Measurements from ENCODE around the gene CALN1. TPM values are rescaled to one million over a fixed set of nuclear protein-coding genes. Genes with fewer than 3 reads are reported as not detected.

Gene CALN1
- total RNA-seq, 2 donors from 2014 or later, result 1.1 to 1.2 TPM

DNA sequence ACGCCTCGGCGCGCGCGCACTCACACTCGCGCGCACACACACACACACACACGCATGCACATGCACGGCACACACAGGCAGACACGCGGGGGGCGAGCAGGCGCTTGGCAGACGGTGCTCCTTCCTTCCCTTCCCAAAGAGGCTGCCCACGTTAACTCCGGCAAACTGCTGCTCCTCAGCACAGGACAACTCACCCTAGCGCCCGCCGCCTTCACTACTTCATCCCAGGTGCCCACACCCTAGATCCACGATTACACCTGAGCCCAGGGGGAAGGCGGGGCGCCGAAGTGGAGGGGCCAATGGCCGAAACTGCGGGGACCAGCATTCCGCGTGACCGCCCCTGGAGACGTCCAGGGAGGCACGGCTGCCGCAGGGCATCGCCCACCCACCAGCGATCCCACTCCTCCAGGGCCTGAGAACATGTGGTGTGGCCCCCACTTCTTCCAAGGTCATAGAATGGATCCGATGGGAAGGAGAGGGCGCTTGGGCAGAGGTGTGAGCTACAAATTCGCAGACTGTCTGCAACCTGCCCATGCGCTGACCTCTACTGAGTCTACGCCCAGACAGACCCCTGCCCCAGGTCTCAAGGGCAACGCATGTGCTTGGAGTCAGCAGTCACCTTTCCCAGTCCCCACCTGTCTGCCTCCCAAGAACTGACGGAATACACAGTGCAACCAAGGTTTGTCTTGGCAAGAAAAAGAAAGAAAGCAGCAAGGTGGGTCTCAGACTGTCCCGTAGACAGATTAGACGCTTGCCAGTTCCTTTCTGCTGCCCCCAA lies 74.6 kb downstream of the CALN1 start:
- Histone ChIP-seq H3K9me3 (no peaks in the 10 kb centered on the region), H3K36me3 (no peaks in the 10 kb centered on the region), H3K4me1 (replicated peaks) (no peaks in the 10 kb centered on the region), H3K27me3 (replicated peaks; ENCODE audit: insufficient read depth) (peaks cover 16% of the 10 kb centered on the region), H3K27ac (no peak overlapping the region), H3K4me3 (peak overlapping the region; percentile 18 to 19)
- intact Hi-C loops (cut with DNase I), result no loop called here
- no peak for DNase-seq (ENCODE audit: low spot score)
- 6% methylated on average over 34 of the region's 44 CpGs for WGBS
- no peak for TF ChIP-seq POLR2A (IDR thresholded peaks at IDR 0.05)

- 3% methylated on average over 35 of the region's 89 CpGs for WGBS
Observed at GRCh38 chr7:72336632-72337389, 75.3 kb downstream of the CALN1 start.

GRCh38 chr7:72336382-72336631 lies 75.8 kb downstream of the CALN1 start:
- WGBS, result 0% methylated on average over 9 of the region's 21 CpGs
- TF ChIP-seq, protein P1, sequence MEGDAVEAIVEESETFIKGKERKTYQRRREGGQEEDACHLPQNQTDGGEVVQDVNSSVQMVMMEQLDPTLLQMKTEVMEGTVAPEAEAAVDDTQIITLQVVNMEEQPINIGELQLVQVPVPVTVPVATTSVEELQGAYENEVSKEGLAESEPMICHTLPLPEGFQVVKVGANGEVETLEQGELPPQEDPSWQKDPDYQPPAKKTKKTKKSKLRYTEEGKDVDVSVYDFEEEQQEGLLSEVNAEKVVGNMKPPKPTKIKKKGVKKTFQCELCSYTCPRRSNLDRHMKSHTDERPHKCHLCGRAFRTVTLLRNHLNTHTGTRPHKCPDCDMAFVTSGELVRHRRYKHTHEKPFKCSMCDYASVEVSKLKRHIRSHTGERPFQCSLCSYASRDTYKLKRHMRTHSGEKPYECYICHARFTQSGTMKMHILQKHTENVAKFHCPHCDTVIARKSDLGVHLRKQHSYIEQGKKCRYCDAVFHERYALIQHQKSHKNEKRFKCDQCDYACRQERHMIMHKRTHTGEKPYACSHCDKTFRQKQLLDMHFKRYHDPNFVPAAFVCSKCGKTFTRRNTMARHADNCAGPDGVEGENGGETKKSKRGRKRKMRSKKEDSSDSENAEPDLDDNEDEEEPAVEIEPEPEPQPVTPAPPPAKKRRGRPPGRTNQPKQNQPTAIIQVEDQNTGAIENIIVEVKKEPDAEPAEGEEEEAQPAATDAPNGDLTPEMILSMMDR (IDR thresholded peaks at IDR 0.05), result no peak
- no peak for DNase-seq (ENCODE audit: low spot score)
- Histone ChIP-seq H3K27me3 (replicated peaks; ENCODE audit: insufficient read depth) (peaks cover 16% of the 10 kb centered on the region), H3K36me3 (no peaks in the 10 kb centered on the region), H3K27ac (no peak overlapping the region), H3K9me3 (no peaks in the 10 kb centered on the region), H3K4me1 (replicated peaks) (no peaks in the 10 kb centered on the region), H3K4me3 (peak overlapping the region; percentile 18 to 19)
- intact Hi-C loops (cut with DNase I), result no loop called here

More at GRCh38 chr7:72336632-72337389, 75.3 kb downstream of the CALN1 start:
- no peaks in the 10 kb centered on the region for H3K4me1 ChIP-seq (replicated peaks)
- intact Hi-C loops (cut with DNase I), result no loop called here
- no peak for DNase-seq (ENCODE audit: low spot score)
- no peak overlapping the region for H3K27ac ChIP-seq
- H3K4me3 ChIP-seq, result peak overlapping the region; percentile 18 to 19
- no peak for TF ChIP-seq POLR2AphosphoS5 (IDR thresholded peaks at IDR 0.05)
- TF ChIP-seq POLR2A (IDR thresholded peaks at IDR 0.05), result no peak
- TF ChIP-seq, protein P1 (IDR thresholded peaks at IDR 0.05), result no peak
- peaks cover 16% of the 10 kb centered on the region for H3K27me3 ChIP-seq (replicated peaks; ENCODE audit: insufficient read depth)
- H3K36me3 ChIP-seq, result no peaks in the 10 kb centered on the region
- no peaks in the 10 kb centered on the region for H3K9me3 ChIP-seq

GRCh38 chr7:72335561-72336381 lies 76.4 kb downstream of the CALN1 start:
- peak overlapping the region; percentile 18 to 19 for H3K4me3 ChIP-seq

DNA sequence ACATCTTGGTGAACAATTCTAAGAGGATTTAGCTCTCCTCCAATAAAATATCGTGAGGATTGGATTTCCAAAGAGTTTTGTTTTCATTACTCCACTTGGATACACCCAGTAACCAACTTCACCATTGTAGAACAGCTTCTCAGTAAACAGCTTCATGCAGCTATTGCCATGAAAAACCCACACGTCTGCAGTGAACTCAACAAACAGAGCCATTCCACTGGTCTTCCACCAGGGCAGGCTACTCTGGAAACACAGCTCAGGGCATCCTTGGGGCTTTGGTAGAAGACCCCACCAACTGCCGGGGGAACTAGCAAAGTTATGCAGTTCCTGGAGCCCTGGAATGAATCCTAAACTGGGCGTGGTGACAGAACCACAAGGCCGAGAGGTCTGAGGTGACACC lies 77.4 kb downstream of the CALN1 start:
- 55% methylated on average over 5 of the region's 5 CpGs for WGBS
- DNase-seq (ENCODE audit: low spot score), result no peak
- H3K4me1 ChIP-seq (replicated peaks), result no peaks in the 10 kb centered on the region
- H3K9me3 ChIP-seq, result no peaks in the 10 kb centered on the region
- H3K27me3 ChIP-seq (replicated peaks; ENCODE audit: insufficient read depth), result peaks cover 16% of the 10 kb centered on the region
- H3K27ac ChIP-seq, result no peak overlapping the region
- no peaks in the 10 kb centered on the region for H3K36me3 ChIP-seq
- H3K4me3 ChIP-seq, result no peak overlapping the region
- intact Hi-C loops (cut with DNase I), result no loop called here
- no peak for TF ChIP-seq POLR2AphosphoS5 (IDR thresholded peaks at IDR 0.05)
- TF ChIP-seq POLR2A (IDR thresholded peaks at IDR 0.05), result no peak
- TF ChIP-seq, protein P1 (IDR thresholded peaks at IDR 0.05), result no peak

More at GRCh38 chr7:72335561-72336381, 76.4 kb downstream of the CALN1 start:
- Histone ChIP-seq H3K4me1 (replicated peaks) (no peaks in the 10 kb centered on the region), H3K36me3 (no peaks in the 10 kb centered on the region), H3K27me3 (replicated peaks; ENCODE audit: insufficient read depth) (peaks cover 16% of the 10 kb centered on the region), H3K27ac (no peak overlapping the region), H3K9me3 (no peaks in the 10 kb centered on the region)
- intact Hi-C loops (cut with DNase I), result no loop called here
- 4% methylated on average over 8 of the region's 62 CpGs for WGBS
- TF ChIP-seq, protein P1 (IDR thresholded peaks at IDR 0.05), result no peak
- TF ChIP-seq POLR2A (IDR thresholded peaks at IDR 0.05) (no peak), POLR2AphosphoS5 (IDR thresholded peaks at IDR 0.05) (no peak)
- no peak for DNase-seq (ENCODE audit: low spot score)

Data from prostate gland (tissue), 2 donors.